GM12874 (cell line): ENCODE results near the gene AGO4.

Source experiments
- CTCF ChIP-seq: IDR thresholded peaks from 2 replicates; pipeline ENCODE4 v1.5.1; 2011; ENCODE audit warnings: low read depth, mild to moderate bottlenecking, control low read depth, low read length, moderate library complexity; ENCODE audit not compliant: insufficient read depth

Gene AGO4

GRCh38 chr1:35888255-35888654 lies 80.4 kb downstream of the AGO4 start:
- TF ChIP-seq CTCF, result no peak

GRCh38 chr1:35893051-35893879 lies 85.4 kb downstream of the AGO4 start:
- TF ChIP-seq CTCF, result no peak

GRCh38 chr1:35894183-35894582 lies 86.4 kb downstream of the AGO4 start:
- no peak for TF ChIP-seq CTCF

- TF ChIP-seq CTCF, result no peak
Measured at GRCh38 chr1:35894656-35895055, 86.8 kb downstream of the AGO4 start.

- no peak for TF ChIP-seq CTCF
Measured at GRCh38 chr1:35899941-35900340, 92.1 kb downstream of the AGO4 start.

GRCh38 chr1:35901235-35901634 lies 93.4 kb downstream of the AGO4 start:
- no peak for TF ChIP-seq CTCF

GRCh38 chr1:35902671-35903070 lies 94.9 kb downstream of the AGO4 start:
- TF ChIP-seq CTCF, result no peak
